ENCODE measurements around the gene NEK10. TPM values are rescaled to one million over a fixed set of nuclear protein-coding genes. Genes with fewer than 3 reads are reported as not detected.

Gene NEK10
- total and polyA plus RNA-seq, 2 donors (not counting 3 experiments of a cell fraction or from before 2014, with no cell fraction given) = 0.32 to 5.0 TPM

DNA sequence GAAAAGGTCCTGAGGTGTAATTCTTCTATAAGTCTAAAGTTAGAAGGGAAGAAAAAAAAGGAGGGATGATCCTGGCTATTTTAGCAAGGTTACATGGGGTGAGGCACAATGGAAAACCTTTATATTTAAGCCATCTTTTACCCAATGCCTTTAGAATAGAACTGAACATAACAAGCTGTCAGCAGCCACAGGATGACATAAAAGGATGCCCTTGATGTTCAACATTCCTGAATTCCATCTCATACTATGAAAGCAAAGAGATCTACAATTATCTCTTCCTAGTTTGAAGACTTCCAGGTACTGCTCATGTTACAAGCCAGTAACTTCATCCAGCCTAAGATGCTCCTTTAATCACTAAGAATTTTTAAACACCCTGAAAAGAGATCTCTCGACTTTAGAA, 26.9 kb downstream of the NEK10 start:
- Histone ChIP-seq H3K9me3 (replicated peaks; ENCODE audit: control insufficient read depth, insufficient read depth, low read length) (no peaks in the 10 kb centered on the region), H3K9ac (replicated peaks; ENCODE audit: extremely low read depth, insufficient read depth, low read length) (no peak overlapping the region), H3K4me2 (ENCODE audit: insufficient read depth, low read length) (no peak overlapping the region), H3K9me1 (replicated peaks; ENCODE audit: control insufficient read depth, extremely low read depth, insufficient read depth, low read length) (no peaks in the 10 kb centered on the region), H3K4me3 (replicated peaks in 1 of 3; ENCODE audit: insufficient read depth in 1 of 3, low read depth in 1 of 3, low read length in 3 of 3) (no peak overlapping the region), H3K36me3 (ENCODE audit: control insufficient read depth in 2 of 2, extremely low read depth in 1 of 2, insufficient read depth in 2 of 2, low read length in 2 of 2) (no peaks in the 10 kb centered on the region), H3K4me1 (ENCODE audit: control insufficient read depth, extremely low read depth, insufficient read depth, low read length) (no peaks in the 10 kb centered on the region), H2AFZ (ENCODE audit: low read depth, low read length) (no peak overlapping the region), H3K27ac (ENCODE audit: insufficient read depth, low read depth, low read length) (no peak overlapping the region), H4K20me1 (replicated peaks; ENCODE audit: control insufficient read depth, extremely low read depth, insufficient read depth, low read length) (no peaks in the 10 kb centered on the region), H3K79me2 (ENCODE audit: control insufficient read depth, insufficient read depth, low read length) (no peaks in the 10 kb centered on the region), H3K27me3 (ENCODE audit: control insufficient read depth in 2 of 2, insufficient read depth in 2 of 2, low read length in 2 of 2) (no peaks in the 10 kb centered on the region)
- ChIA-PET POLR2A (no interaction called here), CTCF (no interaction called here)
- no peak for FAIRE-seq
- intact Hi-C loops (cut with micrococcal nuclease) = no loop called here
- no TSS peak for BruUV-seq (replicated peaks)
- dilution Hi-C loops (cut with MboI; ENCODE audit: extremely low pct_ligation_motif_present, low sequenced_read_pairs) = no loop called here
- DNase-seq (ENCODE audit: low read depth, low spot score) = no peak
- TF ChIP-seq FOS (IDR thresholded peaks at IDR 0.05; ENCODE audit: borderline replicate concordance, insufficient read depth, low read length) = no peak
- no peak for TF ChIP-seq GATA2 (IDR thresholded peaks at IDR 0.05; ENCODE audit: insufficient read depth, insufficient read length, low read depth, low read length)
- TF ChIP-seq POLR2AphosphoS5 (IDR thresholded peaks at IDR 0.05; ENCODE audit: insufficient read depth, low read depth, low read length) = no peak
- TF ChIP-seq, protein P1, sequence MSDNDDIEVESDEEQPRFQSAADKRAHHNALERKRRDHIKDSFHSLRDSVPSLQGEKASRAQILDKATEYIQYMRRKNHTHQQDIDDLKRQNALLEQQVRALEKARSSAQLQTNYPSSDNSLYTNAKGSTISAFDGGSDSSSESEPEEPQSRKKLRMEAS (IDR thresholded peaks at IDR 0.05; ENCODE audit: insufficient read depth, insufficient read length) = no peak
- no peak for TF ChIP-seq POLR2A (IDR thresholded peaks at IDR 0.05; ENCODE audit: low read depth, low read length)
- TF ChIP-seq, protein P2, sequence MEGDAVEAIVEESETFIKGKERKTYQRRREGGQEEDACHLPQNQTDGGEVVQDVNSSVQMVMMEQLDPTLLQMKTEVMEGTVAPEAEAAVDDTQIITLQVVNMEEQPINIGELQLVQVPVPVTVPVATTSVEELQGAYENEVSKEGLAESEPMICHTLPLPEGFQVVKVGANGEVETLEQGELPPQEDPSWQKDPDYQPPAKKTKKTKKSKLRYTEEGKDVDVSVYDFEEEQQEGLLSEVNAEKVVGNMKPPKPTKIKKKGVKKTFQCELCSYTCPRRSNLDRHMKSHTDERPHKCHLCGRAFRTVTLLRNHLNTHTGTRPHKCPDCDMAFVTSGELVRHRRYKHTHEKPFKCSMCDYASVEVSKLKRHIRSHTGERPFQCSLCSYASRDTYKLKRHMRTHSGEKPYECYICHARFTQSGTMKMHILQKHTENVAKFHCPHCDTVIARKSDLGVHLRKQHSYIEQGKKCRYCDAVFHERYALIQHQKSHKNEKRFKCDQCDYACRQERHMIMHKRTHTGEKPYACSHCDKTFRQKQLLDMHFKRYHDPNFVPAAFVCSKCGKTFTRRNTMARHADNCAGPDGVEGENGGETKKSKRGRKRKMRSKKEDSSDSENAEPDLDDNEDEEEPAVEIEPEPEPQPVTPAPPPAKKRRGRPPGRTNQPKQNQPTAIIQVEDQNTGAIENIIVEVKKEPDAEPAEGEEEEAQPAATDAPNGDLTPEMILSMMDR (IDR thresholded peaks at IDR 0.05; ENCODE audit: extremely low read depth in 1 of 2, insufficient read depth in 1 of 2, low read depth in 1 of 2, low read length in 2 of 2) = no peak
- TF ChIP-seq JUN (IDR thresholded peaks at IDR 0.05; ENCODE audit: borderline replicate concordance, insufficient read depth, insufficient read length, low read depth) = no peak
- TF ChIP-seq MYC (IDR thresholded peaks at IDR 0.05; ENCODE audit: low read depth, low read length) = no peak
- TF ChIP-seq EZH2 (IDR thresholded peaks at IDR 0.05; ENCODE audit: borderline replicate concordance, low read depth, low read length, severe bottlenecking) = no peak
